HepG2 (cell line): ENCODE results near the gene SIVA1. TPM values are rescaled to one million over a fixed set of nuclear protein-coding genes. Genes with fewer than 3 reads are reported as not detected.
A peak's percentile ranks its signal among the peaks of the same experiment; 100 is the strongest.

Experiments used
- HNRNPLL ChIP-seq: fragments of 200-400 bp; formaldehyde crosslinking; IDR thresholded peaks from 2 replicates; pipeline ENCODE4 v1.6.1; 2017; ENCODE audit warnings: mild to moderate bottlenecking, low read depth, low read length; ENCODE audit not compliant: poor library complexity, severe bottlenecking
- KDM3A ChIP-seq: IDR thresholded peaks from 2 replicates; pipeline ENCODE4 v1.6.1; 2018; ENCODE audit warnings: low read depth, missing compliant biosample characterization
- PCBP1 ChIP-seq: fragments of 200-400 bp; formaldehyde crosslinking; IDR thresholded peaks from 2 replicates; pipeline ENCODE4 v1.6.1; 2017; ENCODE audit warnings: mild to moderate bottlenecking, low read depth, low read length, borderline replicate concordance
- PPARG ChIP-seq: conservative IDR thresholded peaks from 2 replicates; pipeline ENCODE4 v1.6.1; 2016; ENCODE audit warnings: missing biosample characterization, missing genetic modification reagents
- RAD51 ChIP-seq: fragments of 450-650 bp; IDR thresholded peaks from 2 replicates; pipeline ENCODE4 v1.6.1; 2016; ENCODE audit warnings: borderline replicate concordance
- REPIN1 ChIP-seq: sonication (generic); formaldehyde crosslinking; IDR thresholded peaks from 2 replicates; pipeline ENCODE4 v1.8.0; 2022; ENCODE audit warnings: missing genetic modification reagents, low read depth, mild to moderate bottlenecking, borderline replicate concordance
- ZMYM3 ChIP-seq: sonication (generic); formaldehyde crosslinking; IDR thresholded peaks from 2 replicates; pipeline ENCODE4 v1.5.1; 2020; ENCODE audit warnings: mild to moderate bottlenecking, missing genetic modification reagents
- ZNF615 ChIP-seq: sonication (generic); formaldehyde crosslinking; IDR thresholded peaks from 2 replicates; pipeline ENCODE4 v1.5.0; 2020; ENCODE audit warnings: mild to moderate bottlenecking, missing genetic modification reagents, borderline replicate concordance
- ZSCAN22 ChIP-seq: sonication (generic); formaldehyde crosslinking; IDR thresholded peaks from 2 replicates; pipeline ENCODE4 v1.4.0; 2020; ENCODE audit warnings: mild to moderate bottlenecking, missing genetic modification reagents
- ZSCAN9 ChIP-seq: IDR thresholded peaks from 2 replicates; pipeline ENCODE4 v1.6.1; 2016; ENCODE audit warnings: borderline replicate concordance
- polyA plus RNA-seq, 8 experiments: library from polyadenylated mRNA; depleted of rRNA in 3 of 8; stranded (reverse) in 7 of 8; unstranded in 1 of 8; fragments of >200 nt; fragmentation: Illumina TruSeq in 4 of 8; extraction: Trizol in 4 of 8; gene quantifications; 2 replicates each; pipeline versions ENCODE4 v1.2.1 to v1.2.3, GENCODE V29; 2011 to 2016; ENCODE audit warnings: low read depth in 4 of 8, missing spikeins in 1 of 8, mixed read lengths in 1 of 8; ENCODE audit not compliant: insufficient read depth in 1 of 8
- total RNA-seq, 5 experiments: library from RNA; depleted of rRNA; stranded (reverse); fragments of >200 nt; fragmentation: Illumina TruSeq; extraction: Trizol; gene quantifications; 2 replicates each; pipeline ENCODE4 v1.2.3, GENCODE V29; 2016; ENCODE audit warnings: low read depth in 1 of 5
- TF ChIP-seq, protein P1 (sequence below), 2 experiments: sonication (generic) in 1 of 2; formaldehyde crosslinking in 1 of 2; IDR thresholded peaks; 2 replicates each; pipeline versions ENCODE4 v1.6.1 to v1.9.0; 2014 to 2022; ENCODE audit warnings: antibody characterized with exemption in 1 of 2, borderline replicate concordance in 1 of 2, inconsistent platforms in 1 of 2, low read depth in 1 of 2, missing genetic modification reagents in 1 of 2
- TF ChIP-seq, protein P2 (sequence below): fragments of 450-650 bp; IDR thresholded peaks from 2 replicates; pipeline ENCODE4 v1.6.1; 2017
- TF ChIP-seq, protein P3 (sequence below): sonication (generic); formaldehyde crosslinking; IDR thresholded peaks from 2 replicates; pipeline ENCODE4 v1.8.1; 2022; ENCODE audit warnings: low read depth, mild to moderate bottlenecking, missing genetic modification reagents
- TF ChIP-seq, protein P4 (sequence below): sonication (generic); formaldehyde crosslinking; IDR thresholded peaks from 2 replicates; pipeline ENCODE4 v1.4.0; 2020; ENCODE audit warnings: mild to moderate bottlenecking, missing genetic modification reagents

The SIVA1 gene
- total and polyA plus RNA-seq, 2 of the 13 experiments (the other 11 are each of a cell fraction or from before 2014, with no cell fraction given), result 123 to 186 TPM

DNA sequence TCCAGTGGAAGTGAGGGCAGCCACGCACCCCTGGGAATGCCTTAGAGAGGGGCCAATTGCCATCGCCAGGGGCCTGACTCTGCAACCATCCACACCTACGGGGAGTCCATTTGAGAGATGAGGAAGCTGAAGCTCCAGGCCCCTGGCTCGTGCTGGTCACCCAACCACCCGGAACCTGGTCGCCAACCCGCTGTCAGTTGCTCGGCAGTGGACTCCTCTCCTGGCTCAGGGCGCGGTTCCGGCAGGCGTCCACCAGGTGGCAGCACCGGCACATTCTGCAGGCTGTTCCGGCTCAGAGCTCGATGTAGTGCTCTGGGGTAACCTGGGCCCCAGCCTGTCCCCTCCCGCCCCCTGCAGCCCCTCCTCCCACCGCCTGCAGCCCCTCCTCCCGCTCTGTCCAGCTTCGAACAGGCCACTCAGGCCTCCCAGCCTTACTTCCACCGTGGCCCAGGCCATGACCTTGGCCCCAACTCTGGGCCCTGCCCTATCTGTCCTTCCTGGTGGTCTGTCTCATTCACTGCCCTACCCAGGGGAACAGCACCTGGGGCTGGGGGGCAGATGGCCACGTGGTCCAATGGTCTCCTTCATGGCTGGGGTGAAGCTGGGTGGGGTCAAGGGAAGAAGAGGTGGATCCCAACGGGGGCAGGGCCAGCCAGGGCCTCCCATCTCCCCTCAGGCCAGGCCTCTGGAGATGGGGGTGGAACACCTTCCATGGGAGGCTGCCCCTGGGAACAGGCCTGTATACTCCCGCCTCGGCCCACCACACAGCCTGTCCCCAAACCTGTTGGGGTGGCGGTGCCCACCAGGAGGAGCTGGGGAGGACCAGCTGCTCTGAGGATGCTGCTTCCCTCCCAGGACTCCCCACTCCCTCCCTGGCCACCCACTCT, 15.7 kb downstream of the SIVA1 start (continued):
- no peak for TF ChIP-seq ZSCAN9 (CRISPR knock-in tag)
- peak; percentile 38 for TF ChIP-seq HNRNPLL
- TF ChIP-seq ZMYM3 (CRISPR knock-in tag), result no peak; the same call in 1 of the 2 replicates
- no peak for TF ChIP-seq PPARG (CRISPR knock-in tag)
- TF ChIP-seq KDM3A, result peak; percentile 32; the same call in 1 of the 2 replicates
- TF ChIP-seq PCBP1, result peak; percentile 64
- TF ChIP-seq, protein P1, sequence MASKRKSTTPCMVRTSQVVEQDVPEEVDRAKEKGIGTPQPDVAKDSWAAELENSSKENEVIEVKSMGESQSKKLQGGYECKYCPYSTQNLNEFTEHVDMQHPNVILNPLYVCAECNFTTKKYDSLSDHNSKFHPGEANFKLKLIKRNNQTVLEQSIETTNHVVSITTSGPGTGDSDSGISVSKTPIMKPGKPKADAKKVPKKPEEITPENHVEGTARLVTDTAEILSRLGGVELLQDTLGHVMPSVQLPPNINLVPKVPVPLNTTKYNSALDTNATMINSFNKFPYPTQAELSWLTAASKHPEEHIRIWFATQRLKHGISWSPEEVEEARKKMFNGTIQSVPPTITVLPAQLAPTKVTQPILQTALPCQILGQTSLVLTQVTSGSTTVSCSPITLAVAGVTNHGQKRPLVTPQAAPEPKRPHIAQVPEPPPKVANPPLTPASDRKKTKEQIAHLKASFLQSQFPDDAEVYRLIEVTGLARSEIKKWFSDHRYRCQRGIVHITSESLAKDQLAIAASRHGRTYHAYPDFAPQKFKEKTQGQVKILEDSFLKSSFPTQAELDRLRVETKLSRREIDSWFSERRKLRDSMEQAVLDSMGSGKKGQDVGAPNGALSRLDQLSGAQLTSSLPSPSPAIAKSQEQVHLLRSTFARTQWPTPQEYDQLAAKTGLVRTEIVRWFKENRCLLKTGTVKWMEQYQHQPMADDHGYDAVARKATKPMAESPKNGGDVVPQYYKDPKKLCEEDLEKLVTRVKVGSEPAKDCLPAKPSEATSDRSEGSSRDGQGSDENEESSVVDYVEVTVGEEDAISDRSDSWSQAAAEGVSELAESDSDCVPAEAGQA (IDR thresholded peaks at IDR 0.05; ENCODE audit: low read depth), result no peak
- TF ChIP-seq, protein P1 (CRISPR knock-in tag; IDR thresholded peaks at IDR 0.05; ENCODE audit: borderline replicate concordance), result no peak
- TF ChIP-seq, protein P2, sequence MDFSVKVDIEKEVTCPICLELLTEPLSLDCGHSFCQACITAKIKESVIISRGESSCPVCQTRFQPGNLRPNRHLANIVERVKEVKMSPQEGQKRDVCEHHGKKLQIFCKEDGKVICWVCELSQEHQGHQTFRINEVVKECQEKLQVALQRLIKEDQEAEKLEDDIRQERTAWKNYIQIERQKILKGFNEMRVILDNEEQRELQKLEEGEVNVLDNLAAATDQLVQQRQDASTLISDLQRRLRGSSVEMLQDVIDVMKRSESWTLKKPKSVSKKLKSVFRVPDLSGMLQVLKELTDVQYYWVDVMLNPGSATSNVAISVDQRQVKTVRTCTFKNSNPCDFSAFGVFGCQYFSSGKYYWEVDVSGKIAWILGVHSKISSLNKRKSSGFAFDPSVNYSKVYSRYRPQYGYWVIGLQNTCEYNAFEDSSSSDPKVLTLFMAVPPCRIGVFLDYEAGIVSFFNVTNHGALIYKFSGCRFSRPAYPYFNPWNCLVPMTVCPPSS, result no peak
- TF ChIP-seq ZNF615 (CRISPR knock-in tag), result no peak
- TF ChIP-seq RAD51, result no peak
- TF ChIP-seq REPIN1, result peak; percentile 37; the same call in 1 of the 2 replicates
- TF ChIP-seq, protein P3, sequence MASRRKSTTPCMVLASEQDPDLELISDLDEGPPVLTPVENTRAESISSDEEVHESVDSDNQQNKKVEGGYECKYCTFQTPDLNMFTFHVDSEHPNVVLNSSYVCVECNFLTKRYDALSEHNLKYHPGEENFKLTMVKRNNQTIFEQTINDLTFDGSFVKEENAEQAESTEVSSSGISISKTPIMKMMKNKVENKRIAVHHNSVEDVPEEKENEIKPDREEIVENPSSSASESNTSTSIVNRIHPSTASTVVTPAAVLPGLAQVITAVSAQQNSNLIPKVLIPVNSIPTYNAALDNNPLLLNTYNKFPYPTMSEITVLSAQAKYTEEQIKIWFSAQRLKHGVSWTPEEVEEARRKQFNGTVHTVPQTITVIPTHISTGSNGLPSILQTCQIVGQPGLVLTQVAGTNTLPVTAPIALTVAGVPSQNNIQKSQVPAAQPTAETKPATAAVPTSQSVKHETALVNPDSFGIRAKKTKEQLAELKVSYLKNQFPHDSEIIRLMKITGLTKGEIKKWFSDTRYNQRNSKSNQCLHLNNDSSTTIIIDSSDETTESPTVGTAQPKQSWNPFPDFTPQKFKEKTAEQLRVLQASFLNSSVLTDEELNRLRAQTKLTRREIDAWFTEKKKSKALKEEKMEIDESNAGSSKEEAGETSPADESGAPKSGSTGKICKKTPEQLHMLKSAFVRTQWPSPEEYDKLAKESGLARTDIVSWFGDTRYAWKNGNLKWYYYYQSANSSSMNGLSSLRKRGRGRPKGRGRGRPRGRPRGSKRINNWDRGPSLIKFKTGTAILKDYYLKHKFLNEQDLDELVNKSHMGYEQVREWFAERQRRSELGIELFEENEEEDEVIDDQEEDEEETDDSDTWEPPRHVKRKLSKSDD (CRISPR knock-in tag), result no peak
- TF ChIP-seq, protein P4, sequence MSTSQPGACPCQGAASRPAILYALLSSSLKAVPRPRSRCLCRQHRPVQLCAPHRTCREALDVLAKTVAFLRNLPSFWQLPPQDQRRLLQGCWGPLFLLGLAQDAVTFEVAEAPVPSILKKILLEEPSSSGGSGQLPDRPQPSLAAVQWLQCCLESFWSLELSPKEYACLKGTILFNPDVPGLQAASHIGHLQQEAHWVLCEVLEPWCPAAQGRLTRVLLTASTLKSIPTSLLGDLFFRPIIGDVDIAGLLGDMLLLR (CRISPR knock-in tag), result no peak
- no peak for TF ChIP-seq ZSCAN22
